Posterior vena cava (tissue), 2 donors: ENCODE data around the gene RASA4. TPM values are rescaled to one million over a fixed set of nuclear protein-coding genes. Genes with fewer than 3 reads are reported as not detected.
"Not testable (repeated sequence)": the region's sequence is repeated elsewhere in the genome, so short reads cannot be mapped to it uniquely, and the experiment has no call there.

ENCODE experiments used
- DNase-seq: peaks from one replicate; pipeline ENCODE4 v3.0.0-alpha.2; 2020; ENCODE audit warnings: low spot score
- intact Hi-C, 2 donors: fragments of 100-400 bp; cut with DNase I; formaldehyde crosslinking; loops; one replicate each; pipeline versions ENCODE4 v1.14.1 to v1.14.2; 2022 to 2023
- total RNA-seq, 2 donors: library from RNA; stranded (reverse); fragmentation: NEBNext Ultra II Directional; extraction: Animal tissue kit (Norgen Biotek cat#: 25700); gene quantifications; one replicate each; pipeline ENCODE4 v1.2.1, GENCODE V29; 2021
- donor health status: DM: yes; HTN: yes; CAD: no.
- donor health status: DM: yes; HTN: yes; CAD: no.

RASA4 gene
- total RNA-seq, 2 donors from 2014 or later: 47.1 to 47.9 TPM

DNA sequence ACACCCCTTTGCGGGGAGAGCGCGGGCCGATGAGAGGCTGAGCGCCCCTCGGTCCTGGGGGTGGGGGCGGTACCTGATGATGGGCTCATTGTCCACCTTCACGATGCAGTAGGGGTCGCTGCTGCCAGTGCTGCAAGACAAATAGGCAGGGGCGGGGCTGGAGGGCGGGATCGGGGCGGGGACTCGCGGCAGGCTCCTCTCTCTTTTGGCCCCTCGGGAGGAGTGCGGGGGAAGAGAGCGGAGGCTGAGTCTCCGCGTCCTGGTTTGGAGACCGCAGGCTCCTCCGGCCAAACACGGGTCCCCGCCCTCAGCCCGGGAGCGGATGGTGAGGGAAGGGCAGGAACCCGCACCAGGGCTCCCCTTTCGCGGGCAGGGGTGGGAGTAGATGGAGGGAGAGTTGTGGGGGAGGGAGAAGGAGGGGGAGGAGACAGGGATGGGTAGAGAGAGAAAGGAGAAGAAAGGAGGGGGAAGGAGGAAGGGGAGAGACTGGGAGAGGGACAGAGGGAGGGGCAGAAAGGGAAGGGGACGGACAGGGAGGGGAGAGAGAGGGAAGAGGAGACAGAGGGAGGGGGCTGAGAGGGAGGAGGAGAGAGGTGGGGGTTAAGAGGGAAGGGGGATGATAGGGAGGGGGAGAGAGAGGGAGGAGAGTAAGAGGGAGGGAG, 5.4 kb downstream of the RASA4 start:
- intact Hi-C loops, DNase-seq: not testable (repeated sequence)

DNA sequence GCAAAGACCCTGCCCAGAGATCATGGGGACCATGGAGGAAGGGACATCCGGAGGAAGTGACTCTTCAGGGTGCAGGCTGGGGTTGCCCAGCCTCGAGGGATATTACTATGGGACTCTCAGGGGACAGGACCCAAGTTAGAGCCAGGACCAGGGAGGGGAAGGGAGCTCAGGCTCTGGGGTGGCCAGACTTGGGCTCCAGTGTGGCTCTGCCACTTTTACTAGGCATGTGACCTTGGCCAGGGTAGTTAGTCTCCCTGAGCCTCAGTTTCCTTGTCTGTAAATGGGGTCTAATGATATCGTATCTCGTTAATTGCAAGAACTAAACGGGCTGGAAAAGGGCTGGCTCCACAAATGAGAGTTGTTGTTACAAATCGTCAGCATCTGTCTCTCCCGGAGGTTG, 6.1 kb downstream of the RASA4 start:
- intact Hi-C loops: not testable (repeated sequence)

DNA sequence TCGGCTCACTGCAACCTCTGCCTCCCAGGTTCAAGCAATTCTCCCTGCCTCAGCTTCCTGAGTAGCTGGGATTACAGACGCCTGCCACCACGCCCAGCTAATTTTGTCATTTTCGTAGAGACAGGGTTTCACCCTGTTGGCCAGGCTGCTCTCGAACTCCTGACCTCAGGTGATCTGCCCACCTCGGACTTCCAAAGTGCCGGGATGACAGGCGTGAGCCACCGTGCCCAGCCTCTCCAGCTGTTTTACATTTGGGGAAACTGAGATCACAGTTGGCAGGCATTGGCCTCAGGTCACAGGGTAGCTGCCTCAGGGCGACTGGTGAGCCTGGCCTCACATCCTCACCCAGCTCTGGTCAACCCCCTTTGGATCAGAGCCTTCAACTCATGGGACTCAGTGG, 6.8 kb downstream of the RASA4 start:
- intact Hi-C loops, DNase-seq: not testable (repeated sequence)

More for the DNA sequence above, 6.1 kb downstream of the RASA4 start:
- peak; percentile 69 for DNase-seq

DNA sequence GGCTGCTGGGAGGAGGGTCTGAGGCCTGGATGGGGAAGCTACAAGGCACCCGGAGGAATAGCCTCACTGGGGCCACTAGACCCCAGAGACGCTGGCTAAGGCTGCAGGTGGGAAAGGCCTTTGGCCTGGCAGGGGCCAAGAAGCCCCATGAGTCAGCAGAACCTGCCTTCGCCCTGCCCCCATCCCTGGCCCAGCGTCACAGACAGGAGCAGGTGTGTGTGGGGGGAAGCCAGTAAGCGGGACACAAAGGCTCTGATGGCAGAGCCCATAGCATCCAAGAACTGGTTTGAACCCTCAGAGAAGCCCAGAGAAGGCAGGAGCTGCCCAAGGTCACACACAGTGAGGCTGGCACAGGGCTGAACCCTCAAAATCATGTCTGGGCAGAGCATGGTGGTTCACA, 9.7 kb downstream of the RASA4 start:
- DNase-seq, intact Hi-C loops: not testable (repeated sequence)

DNA sequence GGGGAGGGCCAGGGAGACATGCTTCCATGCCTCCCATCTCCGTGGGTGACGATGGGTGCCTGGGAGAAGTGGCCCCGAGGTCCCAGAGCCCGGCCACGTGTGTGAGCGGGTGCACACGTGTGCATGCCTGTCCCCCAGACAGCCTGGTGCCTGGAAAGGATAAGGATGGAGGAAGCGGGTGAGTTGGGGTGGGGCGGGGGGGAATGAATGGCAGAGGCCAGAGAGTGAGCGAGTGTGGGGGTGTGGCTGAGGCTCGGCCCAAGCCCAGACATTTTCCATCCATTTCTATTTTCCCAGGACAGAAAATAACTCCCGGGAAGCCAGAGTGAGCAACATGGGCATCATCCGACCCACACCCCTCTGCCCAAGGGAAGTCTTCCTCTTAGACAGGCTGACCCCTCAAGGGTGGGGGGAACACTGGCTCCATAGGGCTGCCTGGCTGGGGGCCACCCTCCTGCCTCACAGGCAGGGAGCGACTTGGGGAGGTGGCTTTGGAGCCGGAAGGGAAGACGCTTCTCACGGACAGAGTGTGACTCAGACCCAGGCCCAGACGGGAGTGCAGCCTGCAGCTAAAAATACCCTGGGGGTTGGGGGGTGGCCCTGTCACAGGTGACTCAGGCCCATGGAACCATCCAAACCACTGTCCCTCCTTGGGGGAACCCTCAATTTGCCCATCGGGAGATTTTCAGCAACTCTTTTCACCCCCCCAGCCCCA, 12.0 kb downstream of the RASA4 start:
- DNase-seq, intact Hi-C loops: not testable (repeated sequence)

DNA sequence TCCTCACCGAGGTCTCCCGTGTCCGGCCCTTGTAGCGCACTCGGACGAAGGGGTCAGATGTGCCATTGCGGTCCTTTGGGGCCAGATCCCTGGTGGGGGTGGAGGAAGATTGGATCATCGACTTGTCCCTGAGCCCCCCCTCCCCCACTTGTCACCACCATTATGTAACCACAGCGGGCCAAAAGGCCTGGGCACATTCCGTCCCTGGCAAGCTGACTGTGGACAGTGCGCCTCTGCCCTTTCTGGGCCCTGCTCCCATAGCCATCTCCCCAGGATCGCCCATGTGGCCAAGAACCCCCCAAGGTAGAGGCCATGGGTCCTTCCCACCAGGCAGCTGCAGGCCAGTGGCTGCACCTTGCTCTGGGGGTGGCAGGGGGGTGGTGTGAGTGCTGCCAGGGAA, 14.2 kb downstream of the RASA4 start:
- DNase-seq, intact Hi-C loops: not testable (repeated sequence)

DNA sequence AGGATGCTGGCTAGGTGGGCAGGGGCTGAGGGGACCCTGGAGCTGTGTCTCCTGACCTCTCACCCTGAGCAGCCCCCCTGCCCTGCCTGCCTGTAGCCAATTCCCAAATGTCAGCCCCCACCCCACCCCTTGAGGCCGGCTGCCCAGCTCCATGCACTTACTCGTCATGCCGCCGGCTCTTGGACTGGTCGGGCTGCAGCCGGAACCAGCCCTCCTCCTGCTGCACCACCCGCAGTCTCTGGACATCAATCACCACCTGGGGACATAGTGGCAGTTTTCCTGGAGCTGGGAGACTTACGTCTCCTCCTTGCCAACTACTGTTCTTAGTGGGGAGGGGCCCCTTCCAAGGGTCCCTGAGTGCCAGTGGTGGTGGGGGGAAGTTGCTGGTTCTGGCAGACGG, 16.9 kb downstream of the RASA4 start:
- intact Hi-C loops: not testable (repeated sequence)

DNA sequence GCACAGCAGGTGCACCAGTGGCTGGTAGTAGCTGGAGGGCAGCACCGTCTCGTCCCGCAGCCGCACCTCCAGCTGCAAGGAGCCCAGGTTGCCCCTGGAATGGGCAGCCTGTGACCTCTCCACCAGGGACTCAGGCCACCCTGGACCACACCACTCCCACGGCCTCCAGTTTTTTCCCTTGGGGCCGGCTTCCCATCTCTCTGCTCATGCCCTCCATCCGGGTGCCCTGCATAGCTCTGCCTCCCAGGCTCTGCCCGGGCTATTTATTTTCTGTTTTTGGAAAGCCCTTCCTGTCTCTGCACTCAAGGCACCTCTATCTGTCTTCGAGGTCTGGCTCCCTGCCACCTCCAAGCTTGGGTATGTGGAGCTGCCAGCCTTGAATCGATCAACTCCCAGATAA, 20.5 kb downstream of the RASA4 start:
- DNase-seq, intact Hi-C loops: not testable (repeated sequence)

More for the DNA sequence above, 16.9 kb downstream of the RASA4 start:
- DNase-seq: not testable (repeated sequence)

DNA sequence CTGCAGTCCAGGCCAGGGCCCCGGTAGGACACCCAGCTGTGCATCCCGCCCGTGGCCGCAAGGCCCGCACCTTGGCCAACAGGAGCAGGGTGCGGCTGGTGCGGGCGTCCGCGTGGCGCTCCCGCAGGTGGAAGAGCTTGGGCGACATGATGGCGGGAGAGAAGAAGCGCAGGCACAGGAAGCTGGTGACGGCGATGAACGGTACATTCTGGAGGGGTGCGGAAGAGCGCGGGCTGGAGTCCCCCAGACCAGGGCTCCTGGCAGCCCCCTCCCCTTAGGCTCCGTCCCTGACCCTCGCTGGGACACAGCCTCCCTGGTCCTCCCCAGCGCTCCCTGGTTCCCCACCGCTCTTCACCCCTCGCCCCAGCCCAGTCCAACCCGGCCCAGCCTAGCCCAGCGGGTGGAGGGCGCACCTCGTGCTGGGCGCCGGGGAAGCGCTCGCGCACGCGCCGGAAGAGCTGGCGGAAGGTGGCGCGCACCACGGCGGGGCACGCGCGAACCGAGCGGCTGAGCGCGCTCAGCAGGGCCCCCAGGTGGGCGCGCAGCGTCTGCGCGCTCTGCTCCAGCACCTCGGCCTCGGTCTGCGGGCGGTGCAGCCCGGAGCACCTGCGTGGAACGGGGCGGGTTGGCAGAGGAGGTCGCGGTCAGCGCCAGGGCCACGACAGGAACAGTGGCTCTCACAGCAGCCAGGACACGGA, 22.8 kb downstream of the RASA4 start:
- intact Hi-C loops, DNase-seq: not testable (repeated sequence)

DNA sequence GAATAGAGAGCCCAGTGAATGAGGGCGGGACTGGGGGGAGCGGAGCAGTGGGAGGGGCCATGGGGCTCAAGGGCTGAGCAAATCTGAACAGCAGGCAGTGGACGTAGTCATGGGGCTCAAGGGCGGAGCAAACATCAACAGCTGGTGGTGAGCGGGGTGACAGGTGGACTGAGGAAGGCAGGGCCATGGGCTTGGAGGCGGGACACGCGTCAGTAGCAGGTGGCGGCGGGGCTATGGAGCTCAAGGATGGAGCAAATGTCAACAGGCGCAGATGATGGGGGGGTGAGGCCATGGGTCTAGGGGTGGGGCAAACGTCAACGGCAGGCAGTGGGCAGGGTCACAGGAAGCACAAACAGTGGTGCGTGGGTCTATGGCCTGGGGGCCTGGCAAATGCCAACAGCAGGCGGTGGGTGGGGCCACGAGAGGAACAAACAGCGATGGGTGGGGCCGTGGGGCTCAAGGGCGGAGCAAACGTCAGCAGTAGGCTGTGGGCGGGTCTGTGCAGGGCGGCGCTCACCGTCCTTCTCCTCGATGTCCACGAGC, 24.0 kb downstream of the RASA4 start:
- intact Hi-C loops: not testable (repeated sequence)
- DNase-seq: peak; percentile 59

DNA sequence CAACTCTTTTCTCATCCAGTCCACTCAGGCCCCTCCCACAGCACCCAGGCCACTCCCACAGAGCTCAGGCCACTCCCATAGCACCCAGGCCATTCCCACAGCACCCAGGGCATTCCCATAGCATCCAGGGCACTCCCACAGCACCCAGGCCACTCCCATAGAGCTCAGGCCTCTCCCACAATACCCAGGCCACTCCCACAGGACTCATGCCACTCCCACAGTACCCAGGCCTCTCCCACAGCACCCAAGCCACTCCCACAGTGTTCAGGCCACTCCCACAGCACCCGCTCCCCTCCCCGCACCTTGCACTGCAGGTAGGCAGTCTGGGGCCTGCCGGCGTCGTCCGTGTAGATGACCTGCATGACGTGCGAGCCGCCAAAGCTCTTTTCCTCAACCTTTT, 26.7 kb downstream of the RASA4 start:
- DNase-seq, intact Hi-C loops: not testable (repeated sequence)

DNA sequence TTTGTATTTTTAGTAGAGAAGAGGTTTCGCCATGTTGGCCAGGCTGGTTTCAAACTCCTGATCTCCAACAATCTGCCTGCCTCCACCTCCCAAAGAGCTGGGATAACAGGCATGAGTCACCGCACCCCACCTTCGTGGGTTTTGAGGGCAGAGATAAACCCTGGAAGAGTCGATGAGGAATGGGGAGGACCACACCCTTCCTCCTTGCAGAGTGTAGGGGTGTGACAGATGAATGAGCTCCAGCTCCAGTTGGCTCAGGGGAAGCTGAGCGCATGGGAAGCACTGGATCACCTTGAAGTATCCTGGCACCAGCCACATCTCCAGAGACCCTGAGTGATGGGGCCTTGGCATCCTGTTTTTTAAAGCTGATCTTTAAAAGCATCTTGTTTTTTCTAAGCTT, 33.1 kb downstream of the RASA4 start:
- intact Hi-C loops, DNase-seq: not testable (repeated sequence)

DNA sequence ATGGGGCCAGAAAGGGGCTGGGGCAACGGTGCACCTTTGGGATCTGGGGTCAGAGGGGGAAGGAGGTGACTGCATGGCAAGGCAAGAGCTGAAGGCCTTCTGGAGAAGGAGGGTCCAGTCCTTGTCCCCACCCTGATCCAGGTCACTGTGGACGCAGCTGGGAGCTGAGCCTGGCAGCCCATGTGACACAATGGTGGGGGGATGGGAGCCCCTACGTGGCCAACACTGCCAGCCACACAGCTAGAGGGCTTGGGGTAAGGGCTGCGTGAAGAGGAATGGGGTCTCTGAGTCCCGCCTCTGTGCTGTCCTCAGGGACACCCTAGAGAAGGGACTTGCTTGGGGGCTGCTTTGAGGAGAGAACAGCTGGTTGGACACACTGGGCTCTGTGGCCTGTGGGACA, 34.8 kb downstream of the RASA4 start:
- intact Hi-C loops, DNase-seq: not testable (repeated sequence)

DNA sequence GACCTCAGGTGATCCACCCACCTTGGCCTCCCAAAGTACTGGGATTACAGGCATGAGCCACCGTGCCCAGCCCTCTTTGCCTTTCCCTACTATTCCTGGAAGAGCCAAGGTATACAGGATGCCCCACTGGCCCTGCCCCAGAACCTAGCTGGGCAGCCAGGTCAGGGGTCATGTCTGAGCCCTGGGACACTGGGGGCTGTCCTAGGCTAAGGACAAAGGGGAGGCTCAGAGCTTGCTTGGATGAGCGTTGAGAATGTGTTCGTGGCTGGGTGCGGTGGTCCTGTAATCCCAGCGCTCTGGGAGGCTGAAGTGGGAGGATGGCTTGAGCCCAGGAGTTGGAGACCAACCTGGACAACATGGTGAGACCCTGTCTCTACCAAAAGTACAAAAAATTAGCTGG, 38.1 kb downstream of the RASA4 start:
- intact Hi-C loops: not testable (repeated sequence)
- DNase-seq: peak; percentile 70

DNA sequence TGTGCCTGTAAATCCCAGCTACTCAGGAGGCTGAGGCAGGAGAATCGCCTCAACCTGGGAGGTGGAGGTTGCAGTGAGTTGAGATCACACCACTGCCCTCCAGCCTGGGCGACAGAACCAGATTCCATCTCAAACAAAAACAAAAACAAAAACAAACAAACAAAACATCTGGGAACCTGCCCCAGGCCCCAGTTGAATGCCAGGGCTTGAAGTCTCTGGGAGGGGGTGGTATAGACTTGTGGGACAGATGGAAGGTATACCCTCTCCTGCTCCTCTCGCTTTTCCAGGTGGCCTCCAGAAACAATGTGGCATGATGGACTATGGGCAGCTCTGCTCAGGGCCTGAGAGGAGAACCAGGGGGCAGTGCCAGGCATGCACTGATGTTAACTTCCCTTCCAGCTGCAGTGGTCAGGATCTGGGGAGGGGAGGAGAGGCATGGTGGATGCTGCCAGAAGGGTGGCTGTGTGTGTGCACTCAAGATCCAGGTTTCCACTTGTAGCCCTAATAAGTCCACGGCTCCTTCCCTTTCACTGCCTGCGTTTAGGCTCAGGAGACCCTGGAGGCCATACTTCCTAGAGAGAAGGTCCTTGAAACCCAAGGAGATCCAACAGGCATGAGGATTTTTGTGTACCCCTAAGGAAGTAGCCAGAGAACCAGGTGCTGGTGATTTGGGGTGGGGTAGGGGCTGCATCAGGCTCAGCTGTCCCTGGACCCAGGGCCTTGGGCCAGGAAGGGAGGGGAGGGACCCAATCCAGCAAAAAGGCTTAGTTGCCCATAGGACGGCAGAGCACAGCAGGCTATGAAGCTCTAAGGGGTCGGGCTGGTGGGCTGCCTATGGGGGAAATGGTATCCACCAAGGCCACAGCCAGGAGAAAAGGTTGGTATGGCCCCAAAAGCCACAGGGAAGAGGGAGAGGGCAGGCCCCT, 39.0 kb downstream of the RASA4 start:
- intact Hi-C loops: not testable (repeated sequence)
- DNase-seq: peak; percentile 69

DNA sequence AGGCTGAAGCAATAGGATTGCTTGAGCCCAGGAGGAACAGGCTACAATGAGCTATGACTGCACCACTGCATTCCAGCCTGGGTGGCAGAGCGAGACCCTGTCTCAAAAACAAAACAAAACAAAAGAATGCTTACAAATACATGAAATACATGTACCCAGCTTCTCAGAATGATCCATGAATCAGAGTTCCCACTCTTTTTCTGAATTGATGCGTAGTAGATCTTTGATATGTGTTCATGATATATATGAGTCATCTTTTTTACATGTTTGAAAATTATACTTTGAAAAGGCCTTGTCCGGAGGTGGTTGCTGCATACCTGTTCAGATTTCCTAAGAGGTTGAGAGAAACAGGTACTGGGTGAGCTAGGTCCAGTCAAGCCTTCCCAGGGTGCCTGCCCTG, 40.2 kb downstream of the RASA4 start:
- intact Hi-C loops, DNase-seq: not testable (repeated sequence)

DNA sequence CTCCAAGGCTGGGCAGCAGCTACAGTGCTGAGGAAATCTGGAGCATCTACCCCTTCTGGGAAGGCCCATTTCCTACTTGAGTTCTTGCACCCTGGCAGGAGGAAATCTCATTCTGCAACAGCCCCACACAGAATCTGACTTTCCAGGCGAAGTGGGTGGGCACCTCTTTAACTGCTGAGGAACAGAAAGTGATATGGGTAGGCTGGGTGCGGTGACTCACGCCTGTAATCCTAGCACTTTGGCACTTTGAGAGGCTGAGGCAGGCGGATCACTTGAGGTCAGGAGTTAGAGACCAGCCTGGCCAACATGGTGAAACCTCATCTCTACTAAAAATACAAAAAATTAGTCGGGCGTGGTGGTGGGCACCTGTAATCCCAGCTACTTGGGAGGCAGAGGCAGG, 41.9 kb downstream of the RASA4 start:
- DNase-seq, intact Hi-C loops: not testable (repeated sequence)

DNA sequence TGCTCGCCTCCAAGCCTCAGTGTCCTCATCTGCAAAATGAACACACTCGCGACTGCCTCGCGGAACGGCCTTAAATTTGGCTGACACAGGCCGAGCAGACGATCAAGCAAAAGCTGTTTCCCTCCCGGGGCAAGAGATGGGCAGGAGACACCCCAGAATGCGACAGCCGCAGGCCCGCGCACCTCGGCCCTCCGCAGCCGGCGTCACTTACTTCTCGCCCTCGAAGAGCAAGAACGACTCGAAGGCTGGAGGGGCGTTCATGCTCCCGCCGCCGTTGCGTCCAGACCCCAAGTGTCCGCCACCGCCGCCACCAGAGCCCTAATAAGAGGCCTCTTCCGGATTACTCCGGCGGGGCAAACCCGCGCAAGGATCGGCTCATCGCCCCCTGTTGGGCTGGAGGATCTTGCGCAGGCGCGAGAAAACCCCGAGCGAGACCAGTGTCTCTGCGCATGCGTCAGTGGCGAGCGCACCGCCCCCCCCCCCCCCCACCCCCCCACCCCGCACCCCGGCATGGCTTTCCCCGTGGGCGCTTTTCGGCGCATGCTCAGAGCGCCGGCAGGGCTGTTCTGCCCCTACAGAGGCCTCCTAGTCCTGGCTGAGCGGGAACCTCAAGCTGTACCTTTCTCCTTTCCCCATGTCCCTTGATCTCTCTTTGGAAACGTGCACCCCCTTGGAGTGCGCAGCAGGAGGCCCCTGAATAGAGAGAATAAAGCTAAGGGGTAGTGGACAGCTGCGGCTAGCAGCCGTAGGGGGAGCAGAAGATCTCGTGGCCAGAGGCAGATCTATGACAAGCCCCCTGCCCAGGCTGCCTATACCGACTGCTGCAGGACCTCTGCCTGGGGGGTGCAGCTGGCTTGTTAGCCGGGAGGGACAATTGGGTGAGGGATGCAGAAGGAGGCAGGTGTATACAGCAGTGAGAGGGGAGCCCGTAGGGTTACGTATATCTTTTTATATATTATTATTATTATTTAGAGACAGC, 44.0 kb downstream of the RASA4 start, which contains the start of gene POLR2J3:
Gene POLR2J3, minus strand, starts transcription at position 323 of the 979 bp plus-strand sequence. Its CDS starts 62 bp downstream, at position 261.
- intact Hi-C loops: not testable (repeated sequence)
- peak; percentile 99 for DNase-seq
